Kidney (tissue), 14 donors: ENCODE results near the gene ATP2B1. TPM values are rescaled to one million over a fixed set of nuclear protein-coding genes. Genes with fewer than 3 reads are reported as not detected.

ENCODE experiments used
- DNase-seq, 5 donors: peaks; one replicate each; pipeline ENCODE4 v3.0.0-alpha.2; 2013 to 2020
- FAIRE-seq: peaks from 2 replicates; lab custom pipeline; 2012; peaks lifted over from hg19 to GRCh38; lab: Jason Lieb, UNC
- H3K27ac ChIP-seq, 2 donors: one replicate each; pipeline ENCODE4 v1.7.0; 2013; ENCODE audit warnings: low read depth in 2 of 2, low read length in 2 of 2, inconsistent platforms in 1 of 2
- H3K27me3 ChIP-seq: one replicate; pipeline ENCODE4 v1.7.1; 2013; ENCODE audit warnings: low read length, inconsistent platforms; ENCODE audit not compliant: control insufficient read depth, insufficient read depth
- H3K36me3 ChIP-seq, 3 donors: one replicate each; pipeline versions ENCODE4 v1.7.0 to v1.7.1; 2013; ENCODE audit warnings: low read length in 3 of 3, control low read depth in 1 of 3, inconsistent platforms in 1 of 3; ENCODE audit not compliant: insufficient read depth in 3 of 3, control insufficient read depth in 2 of 3
- H3K4me1 ChIP-seq, 3 donors: one replicate each; pipeline versions ENCODE4 v1.7.0 to v1.7.1; 2013; ENCODE audit warnings: low read length in 3 of 3, inconsistent platforms in 1 of 3, low read depth in 1 of 3; ENCODE audit not compliant: control insufficient read depth in 2 of 3, insufficient read depth in 2 of 3
- H3K4me3 ChIP-seq, 3 donors: one replicate each; pipeline versions ENCODE4 v1.7.0 to v1.8.1; 2013; ENCODE audit warnings: low read length in 3 of 3, control low read depth in 1 of 3, inconsistent platforms in 1 of 3
- H3K9ac ChIP-seq, 3 donors: one replicate each; pipeline versions ENCODE4 v1.7.0 to v1.7.1; 2013; ENCODE audit warnings: low read length in 3 of 3, control low read depth in 1 of 3, inconsistent platforms in 1 of 3
- H3K9me3 ChIP-seq, 3 donors: one replicate each; pipeline versions ENCODE4 v1.7.0 to v1.7.1; 2013; ENCODE audit warnings: low read length in 3 of 3, control low read depth in 1 of 3, inconsistent platforms in 1 of 3; ENCODE audit not compliant: control insufficient read depth in 2 of 3, insufficient read depth in 1 of 3
- intact Hi-C: fragments of 100-400 bp; cut with DNase I; formaldehyde crosslinking; loops from one replicate; pipeline ENCODE4 v1.11.1; 2022
- polyA plus RNA-seq: library from polyadenylated mRNA; stranded (reverse); fragments of 350-450 nt; fragmentation: Illumina TruSeq; extraction: RNeasy Lipid Tissue Mini Kit (QIAGEN cat#74804); gene quantifications from one replicate; pipeline ENCODE4 v1.2.3, GENCODE V29; 2014; ENCODE audit warnings: low read depth, low replicate concordance; ENCODE audit not compliant: insufficient read depth
- total RNA-seq: library from RNA; stranded (reverse); fragmentation: NEBNext Ultra II Directional; extraction: Animal tissue kit (Norgen Biotek cat#: 25700); gene quantifications from one replicate; pipeline ENCODE4 v1.2.1, GENCODE V29; 2021
- TF ChIP-seq, protein P1 (sequence below): IDR thresholded peaks from 3 replicates; pipeline ENCODE4 v1.5.1; 2012; ENCODE audit warnings: mild to moderate bottlenecking, moderate library complexity, borderline replicate concordance; ENCODE audit not compliant: insufficient read depth; ENCODE audit errors: extremely low read depth
- donor health status: control.
- donor health status: control.
- donor health status: control.
- donor health status: control.
- donor health status: control.
- donor health status: DM: yes; HTN: yes; CAD: no.
- donor health status: Normal renal cell carcinoma (clear cell type).

ATP2B1 gene
- total and polyA plus RNA-seq, 2 donors from 2014 or later: 6.3 to 53.4 TPM

DNA sequence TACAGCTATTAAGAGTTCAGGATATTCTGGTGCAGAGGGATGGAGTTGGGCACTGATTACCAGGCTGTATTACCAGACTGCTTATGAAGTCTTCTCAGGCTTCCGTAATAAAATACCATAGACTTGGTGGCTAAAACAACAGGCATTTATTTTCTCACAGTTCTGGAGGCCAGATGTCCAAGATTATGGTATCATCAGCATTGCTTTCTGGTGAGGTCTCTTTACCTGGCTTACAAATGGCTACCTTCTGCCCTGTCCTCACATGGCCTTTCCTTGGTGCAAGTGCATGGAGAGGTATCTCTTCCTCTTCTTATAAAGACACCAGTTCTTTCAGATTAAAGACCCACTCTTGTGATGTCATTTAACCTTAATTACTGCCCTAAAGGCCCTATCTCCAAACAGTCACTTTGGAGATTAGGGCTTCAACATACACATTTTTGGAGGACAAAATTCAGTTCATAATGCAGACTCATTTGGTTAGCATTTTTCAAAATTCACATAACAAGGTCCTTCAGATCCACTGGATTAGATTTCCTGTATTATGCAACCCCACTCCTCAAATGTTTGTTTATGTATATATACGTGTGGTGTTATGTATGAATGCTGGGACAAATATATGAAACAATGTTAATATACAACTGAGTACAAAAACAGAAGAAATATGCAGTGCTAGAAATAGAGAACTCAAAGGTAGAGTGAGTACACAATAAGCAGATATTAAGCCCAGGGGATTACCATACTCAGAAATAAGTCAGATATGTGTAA is 9.3 kb upstream of the ATP2B1 start:
- no peak overlapping the region for H3K4me3 ChIP-seq
- no peaks in the 10 kb centered on the region for H3K4me1 ChIP-seq
- FAIRE-seq (no peak), DNase-seq (no peak)
- H3K9ac ChIP-seq: no peak overlapping the region
- H3K9me3 ChIP-seq: no peaks in the 10 kb centered on the region
- TF ChIP-seq, protein P1, sequence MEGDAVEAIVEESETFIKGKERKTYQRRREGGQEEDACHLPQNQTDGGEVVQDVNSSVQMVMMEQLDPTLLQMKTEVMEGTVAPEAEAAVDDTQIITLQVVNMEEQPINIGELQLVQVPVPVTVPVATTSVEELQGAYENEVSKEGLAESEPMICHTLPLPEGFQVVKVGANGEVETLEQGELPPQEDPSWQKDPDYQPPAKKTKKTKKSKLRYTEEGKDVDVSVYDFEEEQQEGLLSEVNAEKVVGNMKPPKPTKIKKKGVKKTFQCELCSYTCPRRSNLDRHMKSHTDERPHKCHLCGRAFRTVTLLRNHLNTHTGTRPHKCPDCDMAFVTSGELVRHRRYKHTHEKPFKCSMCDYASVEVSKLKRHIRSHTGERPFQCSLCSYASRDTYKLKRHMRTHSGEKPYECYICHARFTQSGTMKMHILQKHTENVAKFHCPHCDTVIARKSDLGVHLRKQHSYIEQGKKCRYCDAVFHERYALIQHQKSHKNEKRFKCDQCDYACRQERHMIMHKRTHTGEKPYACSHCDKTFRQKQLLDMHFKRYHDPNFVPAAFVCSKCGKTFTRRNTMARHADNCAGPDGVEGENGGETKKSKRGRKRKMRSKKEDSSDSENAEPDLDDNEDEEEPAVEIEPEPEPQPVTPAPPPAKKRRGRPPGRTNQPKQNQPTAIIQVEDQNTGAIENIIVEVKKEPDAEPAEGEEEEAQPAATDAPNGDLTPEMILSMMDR: no peak
- no peak overlapping the region for H3K27ac ChIP-seq
- intact Hi-C loops: no loop called here
- H3K36me3 ChIP-seq: no peaks in the 10 kb centered on the region
- no peaks in the 10 kb centered on the region for H3K27me3 ChIP-seq

DNA sequence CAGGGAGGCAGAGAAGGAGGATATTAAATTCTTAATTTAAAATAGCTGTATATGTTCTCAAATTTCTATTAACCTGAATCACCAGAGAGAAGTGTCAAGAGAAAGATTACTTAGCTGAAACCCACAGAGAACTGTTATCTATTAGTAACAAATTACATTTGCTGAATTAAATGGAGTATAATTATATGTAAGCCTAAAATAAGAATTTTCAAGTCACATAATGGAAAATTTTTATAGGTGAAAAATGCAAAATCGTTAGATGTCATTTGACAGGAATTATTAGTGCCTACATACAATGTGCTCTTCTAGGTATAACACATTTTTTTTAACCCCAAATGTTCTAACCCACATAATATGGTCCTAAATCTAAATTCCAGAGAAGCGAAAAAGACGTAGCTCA is 4.1 kb upstream of the ATP2B1 start:
- Histone ChIP-seq H3K4me3 (no peak overlapping the region), H3K27ac (no peak overlapping the region), H3K9ac (no peak overlapping the region), H3K27me3 (no peaks in the 10 kb centered on the region), H3K9me3 (no peaks in the 10 kb centered on the region), H3K36me3 (no peaks in the 10 kb centered on the region), H3K4me1 (no peaks in the 10 kb centered on the region)
- DNase-seq (no peak), FAIRE-seq (no peak)
- TF ChIP-seq, protein P1: no peak
- intact Hi-C loops: no loop called here

DNA sequence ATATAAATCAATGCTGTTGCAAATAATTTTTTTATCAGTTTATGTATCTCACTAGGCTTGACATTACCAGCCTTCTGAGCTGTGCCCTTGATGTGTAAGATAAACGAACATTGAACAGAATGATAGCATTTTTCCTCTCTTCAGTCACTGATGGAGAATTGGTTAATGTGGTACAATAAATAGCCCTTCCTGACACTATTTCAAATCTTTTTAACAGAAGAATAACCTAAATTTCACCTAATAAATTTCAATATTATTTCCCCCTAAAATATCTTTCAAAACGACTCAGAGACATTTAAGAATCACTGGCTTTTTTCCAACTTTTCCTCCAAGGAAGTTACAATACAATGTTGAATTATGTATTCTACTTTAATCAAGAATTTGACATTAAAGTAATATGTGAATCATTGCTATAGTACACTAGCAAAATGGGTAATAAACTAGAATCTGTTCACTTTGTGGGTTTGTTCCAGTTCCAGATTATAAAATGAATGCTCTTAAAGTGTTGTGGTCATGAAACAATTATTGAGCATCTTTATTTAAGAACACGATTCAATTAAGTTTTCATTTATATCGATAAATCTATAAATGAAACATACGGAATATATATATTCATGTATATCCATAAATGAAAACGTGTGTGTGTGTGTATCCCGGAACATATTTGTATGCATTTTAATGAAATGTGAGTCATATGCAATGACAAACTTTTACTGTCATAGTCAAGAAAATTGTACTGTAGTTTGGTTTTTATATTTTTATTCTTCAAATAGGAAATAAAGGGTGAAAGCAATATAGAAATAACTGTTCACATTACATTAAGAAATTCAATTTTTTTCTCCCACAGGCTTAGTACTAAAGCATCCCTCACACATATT is 2.5 kb upstream of the ATP2B1 start:
- no peak for FAIRE-seq

More for the DNA sequence above, 2.5 kb upstream of the ATP2B1 start:
- intact Hi-C loops: no loop called here
- TF ChIP-seq, protein P1: no peak
- no peak for DNase-seq
- Histone ChIP-seq H3K4me1 (peaks cover 0 to 9% (median 0%) of the 10 kb centered on the region in 3 donors), H3K27me3 (no peaks in the 10 kb centered on the region), H3K4me3 (peak overlapping the region; percentile 74 to 88 (median 78)), H3K27ac (no peak overlapping the region), H3K9me3 (no peaks in the 10 kb centered on the region), H3K9ac (peak overlapping the region in 1 of 3 donors; percentile 52), H3K36me3 (no peaks in the 10 kb centered on the region)
